HepG2 (cell line): ENCODE measurements around the gene PATL1. TPM values are rescaled to one million over a fixed set of nuclear protein-coding genes. Genes with fewer than 3 reads are reported as not detected.

Experiments used
- ATAC-seq: fragments of 200-7000 bp; cut with Tn5 transposase; 3 replicates; pipeline ENCODE4 v1.9.1; 2020; ENCODE audit warnings: mild to moderate bottlenecking, moderate library complexity
- BruUV-seq: library from RNA; stranded (reverse); fragments of 400-500 nt; replicated peaks from 2 replicates; lab custom pipeline; 2021; lab: Mats Ljungman, UMichigan
- CTCF ChIA-PET: fragments of 300-600 bp; formaldehyde crosslinking; extraction: SDS; loops from one replicate; lab custom pipeline; 2021; ENCODE audit warnings: low total read pairs, inconsistent platforms, low intra/inter-chr PET ratio; lab: Yijun Ruan, JAX
- POLR2A ChIA-PET: fragments of 350-600 bp; sonication (Branson Sonifier 250); formaldehyde crosslinking; loops from one replicate; lab custom pipeline; 2020; ENCODE audit warnings: antibody characterized with exemption, inconsistent platforms; lab: Yijun Ruan, JAX
- DNase-seq: peaks from one replicate; pipeline ENCODE4 v3.0.0-alpha.2; 2015; ENCODE audit warnings: low spot score
- FAIRE-seq: peaks from 3 replicates; lab custom pipeline; 2011; peaks lifted over from hg19 to GRCh38; lab: Jason Lieb, UNC
- H2AFZ ChIP-seq: one replicate; pipeline ENCODE4 v1.6.1; 2011; ENCODE audit warnings: low read length, inconsistent platforms
- H3K27ac ChIP-seq: fragments of 300-600 bp; 3 replicates; pipeline ENCODE4 v1.8.0; 2011; ENCODE audit warnings: mixed run types, mild to moderate bottlenecking, mixed read lengths, low read length, inconsistent platforms; ENCODE audit not compliant: insufficient read depth; ENCODE audit errors: extremely low read length
- H3K27me3 ChIP-seq, 2 experiments: fragments of 200-600 bp in 1 of 2; 2 replicates in 1 of 2; 3 replicates in 1 of 2; pipeline versions ENCODE4 v1.6.0 to v1.8.0; 2011; ENCODE audit warnings: low read length in 2 of 2, mild to moderate bottlenecking in 2 of 2, moderate library complexity in 2 of 2, inconsistent platforms in 1 of 2; ENCODE audit not compliant: insufficient read depth in 2 of 2, control insufficient read depth in 1 of 2
- H3K36me3 ChIP-seq, 2 experiments: fragments of 200-600 bp in 1 of 2; replicated peaks in 1 of 2; 2 replicates in 1 of 2; 3 replicates in 1 of 2; pipeline versions ENCODE4 v1.5.1 to v1.8.0; 2011; ENCODE audit warnings: low read length in 2 of 2, inconsistent platforms in 1 of 2; ENCODE audit not compliant: insufficient read depth in 2 of 2, control insufficient read depth in 1 of 2
- H3K4me1 ChIP-seq: 2 replicates; pipeline ENCODE4 v1.5.1; 2012; ENCODE audit warnings: low read length, inconsistent platforms; ENCODE audit not compliant: insufficient read depth
- H3K4me2 ChIP-seq: 2 replicates; pipeline ENCODE4 v1.6.0; 2011; ENCODE audit warnings: low read depth, low read length, inconsistent platforms
- H3K4me3 ChIP-seq, 3 experiments: fragments of 200-600 bp in 1 of 3; sonication (generic), shearing (Covaris generic) in 1 of 3; replicated peaks in 1 of 3; 2 replicates each; pipeline ENCODE4 v1.5.1; 2011 to 2016; ENCODE audit warnings: low read length in 3 of 3, inconsistent platforms in 2 of 3, low read depth in 2 of 3, mild to moderate bottlenecking in 2 of 3, control low read depth in 1 of 3, mixed read lengths in 1 of 3; ENCODE audit not compliant: insufficient read depth in 1 of 3
- H3K79me2 ChIP-seq: one replicate; pipeline ENCODE4 v1.6.1; 2011; ENCODE audit warnings: low read length, inconsistent platforms; ENCODE audit not compliant: insufficient read depth
- H3K9ac ChIP-seq: 2 replicates; pipeline ENCODE4 v1.6.0; 2011; ENCODE audit warnings: mild to moderate bottlenecking, low read depth, low read length, inconsistent platforms; ENCODE audit not compliant: insufficient read depth
- H3K9me3 ChIP-seq: 2 replicates; pipeline ENCODE4 v1.5.1; 2012; ENCODE audit warnings: mild to moderate bottlenecking, low read length
- H4K20me1 ChIP-seq: 2 replicates; pipeline ENCODE4 v1.6.0; 2011; ENCODE audit warnings: inconsistent platforms, mild to moderate bottlenecking, low read length, moderate library complexity; ENCODE audit not compliant: insufficient read depth
- DMTF1 ChIP-seq: sonication (generic); formaldehyde crosslinking; IDR thresholded peaks from 2 replicates; pipeline ENCODE4 v1.4.0; 2020; ENCODE audit warnings: mild to moderate bottlenecking, missing genetic modification reagents
- HDAC1 ChIP-seq: sonication (generic); formaldehyde crosslinking; IDR thresholded peaks from 2 replicates; pipeline ENCODE4 v1.5.1; 2020; ENCODE audit warnings: mild to moderate bottlenecking, missing genetic modification reagents
- HOMEZ ChIP-seq: IDR thresholded peaks from 2 replicates; pipeline ENCODE4 v1.6.1; 2016; ENCODE audit warnings: low read depth
- RXRA ChIP-seq: sonication (generic); formaldehyde crosslinking; IDR thresholded peaks from 2 replicates; pipeline ENCODE4 v1.5.1; 2020; ENCODE audit warnings: missing genetic modification reagents
- SRSF1 ChIP-seq: fragments of 200-400 bp; formaldehyde crosslinking; optimal IDR thresholded peaks from 2 replicates; pipeline ENCODE3; 2017; ENCODE audit warnings: mild to moderate bottlenecking, low read depth, low read length, moderate library complexity
- ZBTB1 ChIP-seq: sonication (generic); formaldehyde crosslinking; IDR thresholded peaks from 2 replicates; pipeline ENCODE4 v1.4.0; 2020; ENCODE audit warnings: missing genetic modification reagents, borderline replicate concordance
- ZBTB39 ChIP-seq: sonication (generic); formaldehyde crosslinking; IDR thresholded peaks from 2 replicates; pipeline ENCODE4 v1.5.0; 2020; ENCODE audit warnings: missing genetic modification reagents
- ZNF138 ChIP-seq: sonication (generic); formaldehyde crosslinking; IDR thresholded peaks from 2 replicates; pipeline ENCODE4 v1.5.0; 2020; ENCODE audit warnings: mild to moderate bottlenecking, low read depth, missing genetic modification reagents
- ZNF609 ChIP-seq: sonication (generic); formaldehyde crosslinking; IDR thresholded peaks from 2 replicates; pipeline ENCODE4 v1.4.0; 2020; ENCODE audit warnings: mild to moderate bottlenecking, missing genetic modification reagents, borderline replicate concordance
- ZNF773 ChIP-seq: sonication (generic); formaldehyde crosslinking; IDR thresholded peaks from 2 replicates; pipeline ENCODE4 v1.4.0; 2020; ENCODE audit warnings: missing genetic modification reagents, borderline replicate concordance
- WGBS: methylation state at CpG from one replicate; pipeline ENCODE4 v1.1.6; 2017; ENCODE audit warnings: low lambda C conversion rate; 5-methylcytosine and 5-hydroxymethylcytosine counted together
- in situ Hi-C: cut with HindIII; loops from 2 replicates; pipeline ENCODE4 v1.10.0; 2017; ENCODE audit warnings: low pct_unique_long_range_greater_than_20kb; ENCODE audit not compliant: extremely low pct_ligation_motif_present
- intact Hi-C: fragments of 100-400 bp; cut with micrococcal nuclease; formaldehyde crosslinking; loops from one replicate; pipeline ENCODE4 v1.10.0; 2022; ENCODE audit not compliant: unreplicated experiment
- polyA plus RNA-seq, 8 experiments: library from polyadenylated mRNA; depleted of rRNA in 3 of 8; stranded (reverse) in 7 of 8; unstranded in 1 of 8; fragments of >200 nt; fragmentation: Illumina TruSeq in 4 of 8; extraction: Trizol in 4 of 8; gene quantifications; 2 replicates each; pipeline versions ENCODE4 v1.2.1 to v1.2.3, GENCODE V29; 2011 to 2016; ENCODE audit warnings: low read depth in 4 of 8, missing spikeins in 1 of 8, mixed read lengths in 1 of 8; ENCODE audit not compliant: insufficient read depth in 1 of 8
- total RNA-seq, 5 experiments: library from RNA; depleted of rRNA; stranded (reverse); fragments of >200 nt; fragmentation: Illumina TruSeq; extraction: Trizol; gene quantifications; 2 replicates each; pipeline ENCODE4 v1.2.3, GENCODE V29; 2016; ENCODE audit warnings: low read depth in 1 of 5

Gene PATL1
- total and polyA plus RNA-seq, 2 of the 13 experiments (the other 11 are each of a cell fraction or from before 2014, with no cell fraction given) = 12.9 to 26.8 TPM

- TF ChIP-seq HOMEZ (CRISPR knock-in tag) = no peak
Observed at GRCh38 chr11:59708537-59708936, 39.7 kb upstream of the PATL1 start (continued).

- Histone ChIP-seq H3K79me2 (no peaks in the 10 kb centered on the region), H3K27me3 (no peaks in the 10 kb centered on the region), H2AFZ (no peak overlapping the region), H3K4me3 (no peak overlapping the region), H4K20me1 (no peaks in the 10 kb centered on the region), H3K4me1 (peaks cover 13% of the 10 kb centered on the region), H3K9me3 (no peaks in the 10 kb centered on the region), H3K4me2 (no peak overlapping the region), H3K36me3 (no peaks in the 10 kb centered on the region), H3K27ac (no peak overlapping the region), H3K9ac (no peak overlapping the region)
- BruUV-seq = no TSS peak
- intact Hi-C loops (no loop called here), in situ Hi-C loops (no loop called here)
- DNase-seq (no peak), ATAC-seq (no peak), FAIRE-seq (no peak)
- ChIA-PET CTCF (no interaction called here), POLR2A (no interaction called here)
- WGBS = 0% methylated on average over 1 of the region's 1 CpG
- TF ChIP-seq ZNF773 (CRISPR knock-in tag) = no peak
- TF ChIP-seq DMTF1 (CRISPR knock-in tag) = no peak
- no peak for TF ChIP-seq ZNF138 (CRISPR knock-in tag)
- TF ChIP-seq ZNF609 (CRISPR knock-in tag) = no peak
- no peak for TF ChIP-seq SRSF1
- no peak for TF ChIP-seq ZBTB39
- no peak for TF ChIP-seq HDAC1 (CRISPR knock-in tag)
- TF ChIP-seq ZBTB1 (CRISPR knock-in tag) = no peak
- TF ChIP-seq RXRA = no peak
Observed at GRCh38 chr11:59707371-59707770, 38.5 kb upstream of the PATL1 start.
